ENCODE measurements around the gene OBSCN. TPM values are rescaled to one million over a fixed set of nuclear protein-coding genes. Genes with fewer than 3 reads are reported as not detected.

OBSCN gene
- total and polyA plus RNA-seq, 10 of the 15 experiments (the other 5 are each of a cell fraction or from before 2014, with no cell fraction given) = 0.01 to 0.36 (median 0.08) TPM; not detected in 2

DNA sequence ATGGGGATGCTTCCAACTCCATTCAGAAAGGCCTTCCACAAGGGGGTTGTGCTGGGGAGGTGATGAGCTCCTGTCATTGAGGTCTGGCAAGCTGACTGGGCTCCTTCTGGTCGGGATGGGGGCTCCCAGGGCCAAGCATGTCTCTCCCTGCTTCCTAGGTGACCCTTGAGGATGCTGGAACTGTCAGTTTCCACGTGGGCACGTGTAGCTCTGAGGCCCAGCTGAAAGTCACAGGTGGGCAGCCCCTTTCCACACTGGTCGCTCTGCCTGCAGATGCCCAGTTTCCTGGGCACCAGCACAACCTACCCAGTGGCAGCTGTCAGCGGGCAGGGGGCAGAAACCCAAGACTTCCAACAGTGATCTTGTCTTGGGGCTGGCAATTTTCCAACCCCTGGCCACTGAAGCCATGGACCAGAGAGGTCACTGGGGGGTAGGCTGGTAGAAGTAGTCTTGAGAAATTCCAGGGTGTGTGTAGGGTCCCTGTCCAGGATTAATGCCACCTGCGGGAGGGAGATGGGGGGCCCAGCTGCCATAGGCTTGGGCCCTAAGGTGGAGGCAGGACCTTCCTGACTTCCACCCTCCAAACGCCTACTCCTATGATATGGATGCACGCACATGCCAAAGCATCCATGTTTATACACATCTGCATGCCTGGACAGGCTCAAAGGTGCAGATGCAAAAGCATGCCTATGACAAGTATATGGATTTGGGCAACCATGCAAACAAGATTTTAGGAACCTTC lies 101.7 kb downstream of the OBSCN start:
- 31% methylated on average over 8 of the region's 8 CpGs for WGBS (ENCODE audit: insufficient coverage, insufficient replicate concordance, low lambda C conversion rate, missing lambda C conversion rate)
- Histone ChIP-seq H3K4me2 (ENCODE audit: control insufficient read depth, insufficient read depth) (no peak overlapping the region), H3K9me3 (replicated peaks; ENCODE audit: control insufficient read depth, insufficient read depth, low read length) (peaks cover 7% of the 10 kb centered on the region; the same call in 1 of the 3 replicates)

More for the DNA sequence above, 101.7 kb downstream of the OBSCN start:
- Histone ChIP-seq H3K36me3 (ENCODE audit: control insufficient read depth in 2 of 2, insufficient read depth in 2 of 2, low read length in 1 of 2) (no peaks in the 10 kb centered on the region), H3K27me3 (replicated peaks in 1 of 2; ENCODE audit: control insufficient read depth in 2 of 2, insufficient read depth in 2 of 2, low read length in 1 of 2) (no peaks in the 10 kb centered on the region), H4K20me1 (ENCODE audit: control insufficient read depth, insufficient read depth) (no peaks in the 10 kb centered on the region), H3K27ac (ENCODE audit: control insufficient read depth, insufficient read depth) (no peak overlapping the region), H3K79me2 (ENCODE audit: control insufficient read depth, insufficient read depth, low read length) (no peaks in the 10 kb centered on the region), H3K9ac (ENCODE audit: control insufficient read depth, insufficient read depth, low read length) (no peak overlapping the region), H2AFZ (ENCODE audit: control insufficient read depth, low read depth, low read length) (no peak overlapping the region), H3K4me1 (ENCODE audit: control insufficient read depth, insufficient read depth, low read length) (no peaks in the 10 kb centered on the region), H3K4me3 (no peak overlapping the region)
- CTCF ChIA-PET = no interaction called here
- SMC1A ChIA-PET (ENCODE audit: uncharacterized antibody, unreplicated experiment) = no interaction called here
- POLR2A ChIA-PET = no interaction called here
- DNase-seq (ENCODE audit: low read depth, low spot score) = no peak
- RAD21 ChIA-PET (ENCODE audit: unreplicated experiment) = no interaction called here
- intact Hi-C loops (cut with micrococcal nuclease; ENCODE audit: unreplicated experiment) (no loop called here), in situ Hi-C loops (cut with MboI) (no loop called here)
- no peak for ATAC-seq
- no peak for FAIRE-seq
- no TSS peak for BruUV-seq (replicated peaks)
- TF ChIP-seq, protein P1, sequence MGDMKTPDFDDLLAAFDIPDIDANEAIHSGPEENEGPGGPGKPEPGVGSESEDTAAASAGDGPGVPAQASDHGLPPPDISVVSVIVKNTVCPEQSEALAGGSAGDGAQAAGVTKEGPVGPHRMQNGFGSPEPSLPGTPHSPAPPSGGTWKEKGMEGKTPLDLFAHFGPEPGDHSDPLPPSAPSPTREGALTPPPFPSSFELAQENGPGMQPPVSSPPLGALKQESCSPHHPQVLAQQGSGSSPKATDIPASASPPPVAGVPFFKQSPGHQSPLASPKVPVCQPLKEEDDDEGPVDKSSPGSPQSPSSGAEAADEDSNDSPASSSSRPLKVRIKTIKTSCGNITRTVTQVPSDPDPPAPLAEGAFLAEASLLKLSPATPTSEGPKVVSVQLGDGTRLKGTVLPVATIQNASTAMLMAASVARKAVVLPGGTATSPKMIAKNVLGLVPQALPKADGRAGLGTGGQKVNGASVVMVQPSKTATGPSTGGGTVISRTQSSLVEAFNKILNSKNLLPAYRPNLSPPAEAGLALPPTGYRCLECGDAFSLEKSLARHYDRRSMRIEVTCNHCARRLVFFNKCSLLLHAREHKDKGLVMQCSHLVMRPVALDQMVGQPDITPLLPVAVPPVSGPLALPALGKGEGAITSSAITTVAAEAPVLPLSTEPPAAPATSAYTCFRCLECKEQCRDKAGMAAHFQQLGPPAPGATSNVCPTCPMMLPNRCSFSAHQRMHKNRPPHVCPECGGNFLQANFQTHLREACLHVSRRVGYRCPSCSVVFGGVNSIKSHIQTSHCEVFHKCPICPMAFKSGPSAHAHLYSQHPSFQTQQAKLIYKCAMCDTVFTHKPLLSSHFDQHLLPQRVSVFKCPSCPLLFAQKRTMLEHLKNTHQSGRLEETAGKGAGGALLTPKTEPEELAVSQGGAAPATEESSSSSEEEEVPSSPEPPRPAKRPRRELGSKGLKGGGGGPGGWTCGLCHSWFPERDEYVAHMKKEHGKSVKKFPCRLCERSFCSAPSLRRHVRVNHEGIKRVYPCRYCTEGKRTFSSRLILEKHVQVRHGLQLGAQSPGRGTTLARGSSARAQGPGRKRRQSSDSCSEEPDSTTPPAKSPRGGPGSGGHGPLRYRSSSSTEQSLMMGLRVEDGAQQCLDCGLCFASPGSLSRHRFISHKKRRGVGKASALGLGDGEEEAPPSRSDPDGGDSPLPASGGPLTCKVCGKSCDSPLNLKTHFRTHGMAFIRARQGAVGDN (IDR thresholded peaks at IDR 0.05) = no peak
